KG1 (cell line): ENCODE measurements around the gene KLF15.

ENCODE experiments used
- DNase-seq: peaks from one replicate; lab custom pipeline; 2025; lab: John Stamatoyannopoulos, UW

KLF15 gene

GRCh38 chr3:126360714-126361060, 3.5 kb upstream of the KLF15 start:
- no peak for DNase-seq

GRCh38 chr3:126360046-126360713, 3.0 kb upstream of the KLF15 start:
- DNase-seq, result no peak

- no peak for DNase-seq
These were observed 1.6 kb upstream of the KLF15 start for GRCh38 chr3:126358816-126359181.

GRCh38 chr3:126358038-126358815, 1.0 kb upstream of the KLF15 start:
- no peak for DNase-seq

- DNase-seq, result no peak
These were observed 589 bp downstream of the KLF15 start for GRCh38 chr3:126356373-126357264.

GRCh38 chr3:126355777-126356372, 1.3 kb downstream of the KLF15 start:
- DNase-seq, result no peak

GRCh38 chr3:126355251-126355650, 2.0 kb downstream of the KLF15 start:
- no peak for DNase-seq

- no peak for DNase-seq
These were observed 2.4 kb downstream of the KLF15 start for GRCh38 chr3:126354776-126355175.

- no peak for DNase-seq
These were observed 3.4 kb downstream of the KLF15 start for GRCh38 chr3:126353694-126354321.

GRCh38 chr3:126352476-126353454, 4.4 kb downstream of the KLF15 start:
- no peak for DNase-seq

- DNase-seq, result no peak
These were observed 5.3 kb downstream of the KLF15 start for GRCh38 chr3:126351771-126352475.

- DNase-seq, result no peak
These were observed 6.0 kb downstream of the KLF15 start for GRCh38 chr3:126351086-126351770.

GRCh38 chr3:126350502-126351085, 6.6 kb downstream of the KLF15 start:
- no peak for DNase-seq

- no peak for DNase-seq
These were observed 7.4 kb downstream of the KLF15 start for GRCh38 chr3:126349611-126350501.

- DNase-seq, result no peak
These were observed 8.1 kb downstream of the KLF15 start for GRCh38 chr3:126349071-126349470.

GRCh38 chr3:126348308-126348920, 8.8 kb downstream of the KLF15 start:
- no peak for DNase-seq

GRCh38 chr3:126347543-126348161, 9.6 kb downstream of the KLF15 start:
- no peak for DNase-seq
